Left lung (tissue), 10 donors: ENCODE results near the gene BCL2L12. TPM values are rescaled to one million over a fixed set of nuclear protein-coding genes. Genes with fewer than 3 reads are reported as not detected.

Experiments
- ATAC-seq: fragments of 200-7000 bp; cut with Tn5 transposase; one replicate; pipeline ENCODE4 v1.9.1; 2020; ENCODE audit warnings: moderate library complexity
- DNase-seq, 4 donors: peaks; one replicate each; pipeline ENCODE4 v3.0.0-alpha.2; 2013 to 2020
- H3K27ac ChIP-seq, 2 donors: fragments of 200-600 bp; sonication (generic) in 1 of 2; one replicate each; pipeline versions ENCODE4 v1.5.0 to v1.8.0; 2020 to 2021
- H3K27me3 ChIP-seq, 2 donors: fragments of 200-600 bp; sonication (generic) in 1 of 2; one replicate each; pipeline versions ENCODE4 v1.5.0 to v1.8.0; 2020 to 2021
- H3K36me3 ChIP-seq, 2 donors: fragments of 200-600 bp; sonication (generic) in 1 of 2; one replicate each; pipeline versions ENCODE4 v1.5.0 to v1.8.0; 2020 to 2021
- H3K4me1 ChIP-seq, 2 donors: fragments of 200-600 bp; one replicate each; pipeline ENCODE4 v1.8.0; 2021
- H3K4me3 ChIP-seq, 2 donors: fragments of 200-600 bp; sonication (generic) in 1 of 2; one replicate each; pipeline versions ENCODE4 v1.5.0 to v1.8.0; 2020 to 2021; ENCODE audit warnings: mild to moderate bottlenecking in 1 of 2
- H3K9me3 ChIP-seq, 2 donors: fragments of 200-600 bp; sonication (generic) in 1 of 2; one replicate each; pipeline versions ENCODE4 v1.5.0 to v1.8.0; 2020 to 2021
- CTCF ChIP-seq, 2 donors: fragments of 200-600 bp; sonication (generic) in 1 of 2; IDR thresholded peaks; one replicate each; pipeline versions ENCODE4 v1.5.0 to v1.8.0; 2021; ENCODE audit warnings: antibody characterized with exemption in 2 of 2
- intact Hi-C, 2 donors: fragments of 100-400 bp; cut with DNase I; formaldehyde crosslinking; loops; one replicate each; pipeline versions ENCODE4 v1.11.2 to v1.14.2; 2022
- polyA plus RNA-seq, 6 donors: library from polyadenylated mRNA; unstranded; fragments of 120-200 nt; gene quantifications; one replicate each; pipeline ENCODE4 v1.2.1, GENCODE V29; 2013; ENCODE audit not compliant: insufficient read length in 6 of 6
- total RNA-seq, 2 donors: library from RNA; stranded (reverse); fragmentation: NEBNext Ultra II Directional; extraction: Animal tissue kit (Norgen Biotek cat#: 25700); gene quantifications; one replicate each; pipeline ENCODE4 v1.2.1, GENCODE V29; 2021
- donor health status: DM: no; HTN: yes; CAD: no.
- donor health status: DM: no; HTN: no; CAD: no.

Gene BCL2L12
- total and polyA plus RNA-seq, 8 donors = 20.6 to 30.1 (median 26.0) TPM

DNA sequence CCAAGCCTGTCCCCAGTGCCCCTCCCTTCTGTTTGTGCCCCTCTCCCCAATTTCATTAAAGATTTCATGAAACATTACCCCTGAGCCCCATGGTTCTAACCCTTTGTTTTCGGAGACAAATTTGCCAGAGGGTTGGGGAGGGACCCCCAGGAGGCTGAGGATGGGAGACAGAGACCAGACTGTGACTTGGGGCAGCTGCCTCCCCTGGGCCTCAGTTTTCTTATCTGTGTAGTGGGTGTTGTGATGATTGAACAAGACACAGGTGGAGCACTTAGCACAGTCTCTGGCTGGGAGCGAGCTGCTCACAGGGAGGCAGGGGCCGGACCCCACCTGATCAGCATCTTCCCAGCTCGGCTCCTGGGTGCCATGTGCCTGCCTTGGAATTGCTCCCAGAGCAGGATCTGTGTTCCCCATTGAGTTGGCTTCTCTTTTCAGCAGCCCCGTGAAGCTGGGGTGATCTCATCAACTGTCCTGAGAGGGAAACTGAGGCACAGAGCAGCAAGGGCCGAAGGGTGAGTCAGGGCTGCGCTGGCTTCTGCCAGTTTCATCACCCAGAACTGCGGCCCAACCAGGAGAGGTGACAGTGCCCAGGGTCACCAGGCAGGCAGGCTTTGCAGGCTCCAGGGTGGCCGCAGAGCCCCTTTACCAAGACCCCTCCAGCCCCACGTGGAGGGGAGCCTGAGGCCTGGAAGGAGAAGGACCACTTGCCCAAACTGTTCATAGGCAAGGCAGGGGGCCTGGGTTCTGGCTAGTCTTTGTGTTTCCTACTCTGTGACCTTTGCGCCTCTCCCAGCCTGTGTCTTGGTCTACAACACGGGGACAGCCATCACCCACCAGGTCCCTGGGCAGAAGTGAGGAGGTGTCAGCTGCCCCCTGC lies 6.9 kb upstream of the BCL2L12 start:
- no peak overlapping the region for H3K4me3 ChIP-seq
- no peak overlapping the region for H3K27ac ChIP-seq
- TF ChIP-seq CTCF (IDR thresholded peaks at IDR 0.05) = no peak
- peaks cover 0 to 96% of the 10 kb centered on the region in 2 donors for H3K36me3 ChIP-seq
- H3K9me3 ChIP-seq = no peaks in the 10 kb centered on the region
- DNase-seq (no peak), ATAC-seq (no peak)
- intact Hi-C loops = no loop called here
- peaks cover 1 to 12% of the 10 kb centered on the region in 2 donors for H3K4me1 ChIP-seq
- no peaks in the 10 kb centered on the region for H3K27me3 ChIP-seq

- TF ChIP-seq CTCF (IDR thresholded peaks at IDR 0.05) = no peak
- no peak for ATAC-seq
- peaks cover 0 to 79% of the 10 kb centered on the region in 2 donors for H3K36me3 ChIP-seq
Measured at GRCh38 chr19:49660338-49660961, 5.3 kb upstream of the BCL2L12 start.

GRCh38 chr19:49662011-49662410 lies 3.7 kb upstream of the BCL2L12 start:
- Histone ChIP-seq H3K9me3 (no peaks in the 10 kb centered on the region), H3K27me3 (no peaks in the 10 kb centered on the region), H3K27ac (no peak overlapping the region), H3K4me1 (peaks cover 10 to 29% of the 10 kb centered on the region in 2 donors), H3K36me3 (peaks cover 0 to 64% of the 10 kb centered on the region in 2 donors), H3K4me3 (no peak overlapping the region)
- no peak for ATAC-seq
- no peak for TF ChIP-seq CTCF (IDR thresholded peaks at IDR 0.05)
- no peak for DNase-seq
- intact Hi-C loops = no loop called here

More at GRCh38 chr19:49660338-49660961, 5.3 kb upstream of the BCL2L12 start:
- no peak for DNase-seq
- H3K4me3 ChIP-seq = no peak overlapping the region
- peaks cover 5 to 18% of the 10 kb centered on the region in 2 donors for H3K4me1 ChIP-seq
- H3K27ac ChIP-seq = no peak overlapping the region
- no peaks in the 10 kb centered on the region for H3K9me3 ChIP-seq
- H3K27me3 ChIP-seq = no peaks in the 10 kb centered on the region
- intact Hi-C loops = no loop called here

- Histone ChIP-seq H3K27ac (peak overlapping the region in 1 of 2 donors; percentile 92), H3K27me3 (no peaks in the 10 kb centered on the region), H3K9me3 (no peaks in the 10 kb centered on the region), H3K36me3 (peaks cover 0 to 52% of the 10 kb centered on the region in 2 donors), H3K4me1 (peaks cover 10 to 32% of the 10 kb centered on the region in 2 donors), H3K4me3 (no peak overlapping the region)
- intact Hi-C loops = no loop called here
- no peak for ATAC-seq
- TF ChIP-seq CTCF (IDR thresholded peaks at IDR 0.05) = no peak
- no peak for DNase-seq
Measured at GRCh38 chr19:49663224-49663623, 2.5 kb upstream of the BCL2L12 start.
